Epidermal melanocyte (primary cell): ENCODE data around the gene SERPINE1.

Experiments used
- DNase-seq: peaks from one replicate; pipeline ENCODE4 v3.0.0; 2011; ENCODE audit warnings: low spot score; ENCODE audit not compliant: insufficient read length

SERPINE1 gene

GRCh38 chr7:101153969-101154692 is 27.2 kb downstream of the SERPINE1 start, which contains the start of gene AP1S1:
TSS of gene AP1S1 (plus strand) at chr7:101154476. CDS start at chr7:101154515, 39 bp downstream.
- DNase-seq, result peak; percentile 100

- DNase-seq, result no peak
These were observed 27.8 kb downstream of the SERPINE1 start for GRCh38 chr7:101154693-101155102.

GRCh38 chr7:101155303-101155702 is 28.4 kb downstream of the SERPINE1 start:
- no peak for DNase-seq

GRCh38 chr7:101156277-101156676 is 29.4 kb downstream of the SERPINE1 start:
- no peak for DNase-seq

- no peak for DNase-seq
These were observed 30.1 kb downstream of the SERPINE1 start for GRCh38 chr7:101156866-101157589.

GRCh38 chr7:101159696-101160674 is 33.1 kb downstream of the SERPINE1 start:
- DNase-seq, result no peak

- DNase-seq, result no peak
These were observed 34.0 kb downstream of the SERPINE1 start for GRCh38 chr7:101160910-101161309.

- no peak for DNase-seq
These were observed 35.0 kb downstream of the SERPINE1 start for GRCh38 chr7:101161692-101162471.

GRCh38 chr7:101162551-101163278 is 35.8 kb downstream of the SERPINE1 start:
- DNase-seq, result peak; percentile 22

- DNase-seq, result peak; percentile 14
These were observed 36.6 kb downstream of the SERPINE1 start for GRCh38 chr7:101163279-101164070.

- peak; percentile 31 for DNase-seq
These were observed 37.4 kb downstream of the SERPINE1 start for GRCh38 chr7:101164071-101164840.

- peak; percentile 95 for DNase-seq
These were observed 38.4 kb downstream of the SERPINE1 start, which contains the start of gene VGF for GRCh38 chr7:101165075-101165957. TSS of gene VGF (minus strand) at chr7:101165569. CDS start at chr7:101164843, 726 bp downstream.

- DNase-seq, result peak; percentile 1
These were observed 39.2 kb downstream of the SERPINE1 start for GRCh38 chr7:101165958-101166647.

- peak; percentile 1 for DNase-seq
These were observed 39.7 kb downstream of the SERPINE1 start for GRCh38 chr7:101166648-101166908.

- peak; percentile 7 for DNase-seq
These were observed 40.2 kb downstream of the SERPINE1 start for GRCh38 chr7:101166909-101167644.
